SU-DHL-6 (cell line): ENCODE data around the gene DGKB.

Experiments
- H2AFZ ChIP-seq: fragments of 200-600 bp; sonication (generic); 2 replicates; pipeline ENCODE4 v1.6.1; 2014; ENCODE audit warnings: low read depth, mild to moderate bottlenecking, moderate library complexity, mixed read lengths, antibody characterized with exemption, low read length; ENCODE audit not compliant: severe bottlenecking
- H3F3A ChIP-seq: fragments of 200-600 bp; shearing (Covaris generic); 2 replicates; pipeline ENCODE4 v1.6.0; 2016; ENCODE audit warnings: antibody characterized with exemption, mild to moderate bottlenecking; ENCODE audit not compliant: insufficient read depth
- H3K27ac ChIP-seq: fragments of 200-600 bp; sonication (generic); 2 replicates; pipeline ENCODE4 v1.5.1; 2016; ENCODE audit warnings: low read depth, mild to moderate bottlenecking, low read length, moderate library complexity, mixed read lengths
- H3K27me3 ChIP-seq: fragments of 200-600 bp; sonication (generic), shearing (Covaris generic); 2 replicates; pipeline ENCODE4 v1.6.0; 2014; ENCODE audit warnings: mild to moderate bottlenecking, low read length
- H3K36me3 ChIP-seq: fragments of 200-600 bp; sonication (generic); 2 replicates; pipeline ENCODE4 v1.6.1; 2014; ENCODE audit warnings: mild to moderate bottlenecking, low read length, mixed read lengths
- H3K4me2 ChIP-seq: fragments of 300-600, 200-600 bp; shearing (Covaris generic), sonication (generic); 2 replicates; pipeline ENCODE4 v1.6.0; 2014; ENCODE audit warnings: low read length, low read depth, mild to moderate bottlenecking; ENCODE audit not compliant: poor library complexity, severe bottlenecking
- H3K4me3 ChIP-seq: fragments of 200-600 bp; sonication (generic); 2 replicates; pipeline ENCODE4 v1.5.1; 2014; ENCODE audit warnings: antibody characterized with exemption, low read length, mild to moderate bottlenecking, mixed read lengths; ENCODE audit not compliant: insufficient read depth, poor library complexity, severe bottlenecking
- H3K79me2 ChIP-seq: fragments of 200-600 bp; sonication (generic); 2 replicates; pipeline ENCODE4 v1.6.1; 2014; ENCODE audit warnings: mild to moderate bottlenecking, low read length, moderate library complexity; ENCODE audit not compliant: insufficient read depth
- H3K9ac ChIP-seq: fragments of 200-600 bp; sonication (generic); 2 replicates; pipeline ENCODE4 v1.7.0; 2014; ENCODE audit warnings: mild to moderate bottlenecking, low read length
- H3K9me2 ChIP-seq: fragments of 200-600 bp; sonication (generic); replicated peaks from 2 replicates; pipeline ENCODE4 v1.6.1; 2014; ENCODE audit warnings: low read length; ENCODE audit not compliant: insufficient read depth
- H3K9me3 ChIP-seq: fragments of 200-600 bp; sonication (generic); 2 replicates; pipeline ENCODE4 v1.6.1; 2014; ENCODE audit warnings: low read length, mixed read lengths; ENCODE audit not compliant: insufficient read depth
- H4K20me1 ChIP-seq: fragments of 200-600 bp; sonication (generic); 2 replicates; pipeline ENCODE4 v1.6.1; 2014; ENCODE audit warnings: low read depth, mild to moderate bottlenecking, antibody characterized with exemption, low read length, moderate library complexity, mixed read lengths
- EZH2phosphoT487 ChIP-seq: fragments of 200-600 bp; sonication (generic), shearing (Covaris generic); conservative IDR thresholded peaks from 2 replicates; pipeline ENCODE4 v1.6.1; 2018; ENCODE audit warnings: mild to moderate bottlenecking, antibody characterized with exemption, low read length, moderate library complexity, mixed read lengths
- TF ChIP-seq, protein P1 (sequence below): fragments of 200-600 bp; sonication (generic); IDR thresholded peaks from one replicate; pipeline ENCODE4 v1.5.1; 2017; ENCODE audit warnings: antibody characterized with exemption, mild to moderate bottlenecking, low read length, moderate library complexity; ENCODE audit not compliant: insufficient read depth, poor library complexity, severe bottlenecking

DGKB gene

DNA sequence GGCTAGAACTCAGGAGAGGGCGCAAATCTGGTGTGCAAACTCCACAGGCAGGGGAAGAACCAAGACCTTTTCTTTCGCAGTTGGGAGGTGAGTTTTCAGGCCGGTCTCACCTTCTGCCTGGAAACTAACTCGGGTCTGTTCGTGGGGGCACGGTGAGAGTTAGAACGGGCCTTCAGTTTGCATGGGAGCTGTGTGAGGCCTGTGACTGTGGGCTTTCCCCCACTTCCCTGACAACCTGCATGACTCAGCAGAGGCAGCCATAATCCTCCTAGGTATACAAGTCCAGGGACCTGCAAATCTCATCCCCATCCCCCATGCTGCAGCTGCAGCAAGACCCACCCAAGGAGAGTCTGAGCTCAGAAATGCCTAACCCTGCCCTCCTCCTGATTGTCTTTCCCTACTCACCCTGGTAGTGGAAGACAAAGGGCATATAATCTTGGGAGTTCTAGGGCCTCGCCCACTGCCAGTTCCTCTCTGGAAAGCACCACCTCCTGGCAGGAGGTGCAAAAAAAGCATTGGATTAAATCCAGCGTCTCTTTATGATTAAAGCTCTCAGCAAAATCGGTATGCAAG is 718.2 kb downstream of the DGKB start:
- H3K27ac ChIP-seq, result no peak overlapping the region
- H4K20me1 ChIP-seq, result no peaks in the 10 kb centered on the region
- H2AFZ ChIP-seq, result no peak overlapping the region
- H3K79me2 ChIP-seq, result no peaks in the 10 kb centered on the region
- no peak overlapping the region for H3K9ac ChIP-seq
- TF ChIP-seq, protein P1, sequence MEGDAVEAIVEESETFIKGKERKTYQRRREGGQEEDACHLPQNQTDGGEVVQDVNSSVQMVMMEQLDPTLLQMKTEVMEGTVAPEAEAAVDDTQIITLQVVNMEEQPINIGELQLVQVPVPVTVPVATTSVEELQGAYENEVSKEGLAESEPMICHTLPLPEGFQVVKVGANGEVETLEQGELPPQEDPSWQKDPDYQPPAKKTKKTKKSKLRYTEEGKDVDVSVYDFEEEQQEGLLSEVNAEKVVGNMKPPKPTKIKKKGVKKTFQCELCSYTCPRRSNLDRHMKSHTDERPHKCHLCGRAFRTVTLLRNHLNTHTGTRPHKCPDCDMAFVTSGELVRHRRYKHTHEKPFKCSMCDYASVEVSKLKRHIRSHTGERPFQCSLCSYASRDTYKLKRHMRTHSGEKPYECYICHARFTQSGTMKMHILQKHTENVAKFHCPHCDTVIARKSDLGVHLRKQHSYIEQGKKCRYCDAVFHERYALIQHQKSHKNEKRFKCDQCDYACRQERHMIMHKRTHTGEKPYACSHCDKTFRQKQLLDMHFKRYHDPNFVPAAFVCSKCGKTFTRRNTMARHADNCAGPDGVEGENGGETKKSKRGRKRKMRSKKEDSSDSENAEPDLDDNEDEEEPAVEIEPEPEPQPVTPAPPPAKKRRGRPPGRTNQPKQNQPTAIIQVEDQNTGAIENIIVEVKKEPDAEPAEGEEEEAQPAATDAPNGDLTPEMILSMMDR, result no peak
- no peak for TF ChIP-seq EZH2phosphoT487
- H3F3A ChIP-seq, result no peaks in the 10 kb centered on the region
- no peak overlapping the region for H3K4me2 ChIP-seq
- no peaks in the 10 kb centered on the region for H3K9me3 ChIP-seq
- H3K36me3 ChIP-seq, result no peaks in the 10 kb centered on the region
- H3K27me3 ChIP-seq, result no peaks in the 10 kb centered on the region
- no peak overlapping the region for H3K4me3 ChIP-seq
- no peaks in the 10 kb centered on the region for H3K9me2 ChIP-seq

DNA sequence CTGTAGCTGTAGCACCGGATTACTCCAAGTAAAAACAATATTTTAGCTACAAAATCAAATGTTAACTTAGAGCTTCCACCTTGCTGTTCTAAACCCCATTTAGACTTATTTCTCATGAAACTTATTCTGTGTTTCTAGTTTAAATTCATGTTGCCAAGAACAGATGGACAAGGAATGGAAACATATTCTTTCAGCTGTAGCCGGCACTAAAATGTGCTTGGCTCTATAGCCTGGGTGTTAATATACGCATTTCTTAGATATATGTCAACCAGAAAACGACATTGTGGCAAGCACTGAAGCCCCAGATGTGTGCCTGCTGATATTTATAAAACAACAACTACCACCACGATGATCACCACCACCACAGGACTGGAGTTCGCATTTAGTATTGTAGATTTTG is 722.8 kb downstream of the DGKB start:
- H2AFZ ChIP-seq, result no peak overlapping the region
- H3K9me3 ChIP-seq, result no peaks in the 10 kb centered on the region
- TF ChIP-seq, protein P1, result no peak

DNA sequence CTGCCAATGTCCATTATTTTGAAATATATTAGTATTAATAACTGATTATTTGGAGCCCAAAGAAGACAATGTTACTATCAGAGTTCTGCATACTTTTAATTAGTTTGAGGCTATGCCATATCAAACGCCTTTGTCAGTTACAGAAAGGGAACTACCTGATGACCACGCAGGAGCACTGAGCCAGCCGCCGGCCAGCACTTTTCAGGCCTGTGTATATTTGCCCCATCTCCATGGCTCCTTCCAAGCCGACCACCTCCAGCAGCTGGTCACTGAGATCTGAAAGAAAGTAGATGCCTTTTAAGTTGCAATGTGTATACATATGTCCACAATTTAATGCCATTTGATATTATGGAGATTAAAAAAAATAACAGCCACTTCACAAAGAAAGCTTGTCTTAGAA is 724.7 kb downstream of the DGKB start:
- H3K9me3 ChIP-seq, result no peaks in the 10 kb centered on the region
- no peak overlapping the region for H3K4me3 ChIP-seq
- no peak overlapping the region for H3K4me2 ChIP-seq
- no peak overlapping the region for H3K27ac ChIP-seq
- H3K79me2 ChIP-seq, result no peaks in the 10 kb centered on the region
- no peak for TF ChIP-seq EZH2phosphoT487
- TF ChIP-seq, protein P1, result no peak
- no peak overlapping the region for H2AFZ ChIP-seq
- H3K9me2 ChIP-seq, result no peaks in the 10 kb centered on the region
- H3K36me3 ChIP-seq, result no peaks in the 10 kb centered on the region
- no peaks in the 10 kb centered on the region for H4K20me1 ChIP-seq
- H3K9ac ChIP-seq, result no peak overlapping the region
- H3K27me3 ChIP-seq, result no peaks in the 10 kb centered on the region
- H3F3A ChIP-seq, result no peaks in the 10 kb centered on the region

More for the DNA sequence above, 722.8 kb downstream of the DGKB start:
- Histone ChIP-seq H4K20me1 (no peaks in the 10 kb centered on the region), H3K79me2 (no peaks in the 10 kb centered on the region), H3F3A (no peaks in the 10 kb centered on the region), H3K9ac (no peak overlapping the region), H3K9me2 (no peaks in the 10 kb centered on the region), H3K27me3 (no peaks in the 10 kb centered on the region), H3K27ac (no peak overlapping the region), H3K4me3 (no peak overlapping the region), H3K4me2 (no peak overlapping the region), H3K36me3 (no peaks in the 10 kb centered on the region)
